ENCODE results near the gene KIAA0040. TPM values are rescaled to one million over a fixed set of nuclear protein-coding genes. Genes with fewer than 3 reads are reported as not detected.

The KIAA0040 gene
- total RNA-seq, 1 experiment from 2014 or later = not detected

Other genes with a start within 250 kb of the KIAA0040 start
- 496 and 516 TPM in 2 replicates for gene CACYBP, start 192.8 kb downstream of the KIAA0040 start, total RNA-seq (2014; rRNA removed; shearing (Covaris generic))
- gene MRPS14, start 169.4 kb downstream of the KIAA0040 start, total RNA-seq (2014; rRNA removed; shearing (Covaris generic)) = 18.8 and 22.2 TPM in 2 replicates
- 0.06 TPM in 1 of 2 replicates, not detected in the other for gene TNN, start 124.9 kb downstream of the KIAA0040 start, total RNA-seq (2014; rRNA removed; shearing (Covaris generic))

All from HT1080 (cell line).